Eye (tissue), 1 donor: Measurements from ENCODE around the gene DNAH2.

ENCODE experiments used
- DNase-seq: peaks from one replicate; pipeline ENCODE4 v3.0.0-alpha.2; 2015

The DNAH2 gene, protein sequence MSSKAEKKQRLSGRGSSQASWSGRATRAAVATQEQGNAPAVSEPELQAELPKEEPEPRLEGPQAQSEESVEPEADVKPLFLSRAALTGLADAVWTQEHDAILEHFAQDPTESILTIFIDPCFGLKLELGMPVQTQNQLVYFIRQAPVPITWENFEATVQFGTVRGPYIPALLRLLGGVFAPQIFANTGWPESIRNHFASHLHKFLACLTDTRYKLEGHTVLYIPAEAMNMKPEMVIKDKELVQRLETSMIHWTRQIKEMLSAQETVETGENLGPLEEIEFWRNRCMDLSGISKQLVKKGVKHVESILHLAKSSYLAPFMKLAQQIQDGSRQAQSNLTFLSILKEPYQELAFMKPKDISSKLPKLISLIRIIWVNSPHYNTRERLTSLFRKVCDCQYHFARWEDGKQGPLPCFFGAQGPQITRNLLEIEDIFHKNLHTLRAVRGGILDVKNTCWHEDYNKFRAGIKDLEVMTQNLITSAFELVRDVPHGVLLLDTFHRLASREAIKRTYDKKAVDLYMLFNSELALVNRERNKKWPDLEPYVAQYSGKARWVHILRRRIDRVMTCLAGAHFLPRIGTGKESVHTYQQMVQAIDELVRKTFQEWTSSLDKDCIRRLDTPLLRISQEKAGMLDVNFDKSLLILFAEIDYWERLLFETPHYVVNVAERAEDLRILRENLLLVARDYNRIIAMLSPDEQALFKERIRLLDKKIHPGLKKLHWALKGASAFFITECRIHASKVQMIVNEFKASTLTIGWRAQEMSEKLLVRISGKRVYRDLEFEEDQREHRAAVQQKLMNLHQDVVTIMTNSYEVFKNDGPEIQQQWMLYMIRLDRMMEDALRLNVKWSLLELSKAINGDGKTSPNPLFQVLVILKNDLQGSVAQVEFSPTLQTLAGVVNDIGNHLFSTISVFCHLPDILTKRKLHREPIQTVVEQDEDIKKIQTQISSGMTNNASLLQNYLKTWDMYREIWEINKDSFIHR (N-terminal part only)

DNA sequence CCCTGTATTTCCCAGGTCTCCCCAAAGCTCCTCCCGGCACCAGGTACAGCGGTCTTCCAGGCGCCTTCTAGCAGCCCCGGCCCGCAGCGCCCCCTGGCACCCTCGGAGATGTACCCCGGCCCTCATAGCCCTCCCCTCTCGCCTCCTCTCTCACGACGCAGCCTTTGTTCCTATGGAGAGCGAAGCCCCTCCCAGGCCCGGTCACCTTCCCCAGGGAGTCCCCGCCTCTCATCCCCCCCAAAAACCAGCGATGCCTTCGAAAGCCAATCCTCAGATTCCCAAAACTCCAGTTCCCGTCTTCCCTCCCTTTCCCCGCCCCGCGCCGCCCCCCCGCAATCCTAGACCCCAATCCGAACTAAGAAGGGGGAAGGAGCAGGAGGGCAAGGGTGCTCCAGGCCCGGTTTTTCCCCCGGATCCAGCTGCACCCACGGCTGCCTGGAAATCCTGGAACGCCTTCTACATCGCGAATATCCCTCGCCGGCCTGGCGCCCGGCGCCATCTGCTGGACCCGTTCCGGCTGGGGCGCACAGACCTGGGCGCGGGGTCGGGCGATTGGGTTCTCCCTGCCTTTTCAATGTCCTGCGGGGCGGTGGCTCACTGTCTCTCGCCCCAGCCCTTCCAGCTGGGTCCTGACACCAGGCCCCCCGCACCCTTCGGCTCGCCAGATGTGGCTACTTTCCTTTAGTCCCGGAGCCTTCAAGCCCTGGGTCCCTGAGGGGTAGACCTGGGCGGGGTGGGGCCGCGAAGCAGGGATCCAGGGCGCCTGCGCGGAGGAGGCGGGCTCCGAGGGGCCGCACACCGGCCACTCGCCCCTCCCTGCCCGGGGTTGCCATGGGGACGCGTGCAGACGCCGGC lies at the start of gene DNAH2:
TSS of gene DNAH2 (plus strand) at position 844 of the 855 bp plus-strand sequence. CDS start 1,991 bp downstream, outside the sequence.
- DNase-seq = peak; percentile 98

DNA sequence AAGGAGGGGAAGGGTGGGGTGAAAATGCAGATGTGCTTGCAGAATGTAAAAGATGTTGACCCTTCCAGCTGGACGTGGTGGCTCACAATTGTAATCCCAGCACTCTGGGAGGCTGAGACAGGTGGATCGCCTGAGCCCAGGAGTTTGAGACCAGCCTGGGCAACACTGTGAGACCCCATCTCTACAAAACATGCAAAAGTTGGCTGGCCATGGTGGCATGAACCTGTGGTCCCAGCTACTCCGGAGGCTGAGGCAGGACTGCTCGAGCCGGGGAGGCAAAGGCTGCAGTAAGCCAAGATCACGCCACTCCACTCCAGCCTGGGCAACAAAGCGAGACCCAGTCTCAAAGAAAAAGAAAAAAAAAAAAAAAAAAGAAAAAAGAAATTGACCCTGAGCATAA lies 49.1 kb upstream of the DNAH2 start:
- DNase-seq = no peak

DNA sequence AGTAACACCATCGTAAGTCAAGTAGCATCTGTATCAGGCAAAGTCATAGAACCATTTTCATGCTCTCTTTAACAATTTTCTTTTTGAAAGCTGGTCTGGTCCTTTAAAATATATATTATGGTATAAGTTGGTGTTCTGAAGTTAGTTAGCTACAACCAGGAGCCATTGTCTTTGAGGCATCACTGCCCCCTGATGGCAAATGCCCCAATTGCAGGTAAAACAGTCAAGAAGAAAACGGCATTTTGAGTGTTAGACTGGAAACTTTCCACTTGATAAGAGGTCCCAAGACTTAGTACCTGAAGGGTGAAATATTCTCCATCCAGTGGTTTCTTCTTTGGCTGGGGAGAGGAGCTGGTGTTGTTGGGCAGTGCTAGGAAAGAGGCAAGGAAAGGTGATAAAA lies 44.3 kb upstream of the DNAH2 start:
- peak; percentile 31 for DNase-seq

DNA sequence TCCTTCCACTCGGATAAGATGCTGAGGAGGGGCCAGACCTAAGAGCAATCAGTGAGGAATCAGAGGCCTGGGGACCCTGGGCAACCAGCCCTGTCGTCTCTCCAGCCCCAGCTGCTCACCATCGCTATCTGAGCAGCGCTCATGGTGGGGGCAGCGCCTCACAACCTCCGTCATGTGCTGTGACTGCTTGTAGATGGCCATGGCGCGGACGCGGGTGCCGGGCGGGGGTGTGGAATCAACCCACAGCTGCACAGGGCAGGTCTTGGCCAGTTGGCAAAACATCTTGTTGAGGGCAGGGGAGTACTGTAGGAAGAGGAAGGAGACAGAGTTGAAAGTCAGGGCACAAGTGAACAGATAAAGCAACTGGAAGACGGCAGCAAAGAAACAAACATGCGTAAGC lies 42.6 kb upstream of the DNAH2 start:
- no peak for DNase-seq

DNA sequence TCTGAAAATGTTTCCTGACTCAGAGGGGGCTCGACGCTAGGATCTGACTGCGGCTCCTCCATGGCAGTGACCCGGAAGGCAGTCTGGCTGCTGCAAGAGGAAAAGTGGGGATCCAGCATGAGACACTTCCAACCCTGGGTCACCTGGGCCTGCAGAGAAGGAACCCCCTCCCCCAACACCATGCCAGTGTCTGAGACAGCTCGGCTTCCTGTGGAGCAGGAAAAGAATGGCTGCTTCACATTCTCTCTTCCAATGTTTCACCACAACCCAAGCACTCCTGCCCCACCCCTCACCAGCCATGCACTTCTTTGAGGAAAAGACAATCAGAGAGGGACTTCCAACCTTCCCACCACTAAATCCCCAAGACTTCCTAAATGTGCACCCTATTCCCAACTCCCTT lies 41.0 kb upstream of the DNAH2 start:
- DNase-seq = no peak

DNA sequence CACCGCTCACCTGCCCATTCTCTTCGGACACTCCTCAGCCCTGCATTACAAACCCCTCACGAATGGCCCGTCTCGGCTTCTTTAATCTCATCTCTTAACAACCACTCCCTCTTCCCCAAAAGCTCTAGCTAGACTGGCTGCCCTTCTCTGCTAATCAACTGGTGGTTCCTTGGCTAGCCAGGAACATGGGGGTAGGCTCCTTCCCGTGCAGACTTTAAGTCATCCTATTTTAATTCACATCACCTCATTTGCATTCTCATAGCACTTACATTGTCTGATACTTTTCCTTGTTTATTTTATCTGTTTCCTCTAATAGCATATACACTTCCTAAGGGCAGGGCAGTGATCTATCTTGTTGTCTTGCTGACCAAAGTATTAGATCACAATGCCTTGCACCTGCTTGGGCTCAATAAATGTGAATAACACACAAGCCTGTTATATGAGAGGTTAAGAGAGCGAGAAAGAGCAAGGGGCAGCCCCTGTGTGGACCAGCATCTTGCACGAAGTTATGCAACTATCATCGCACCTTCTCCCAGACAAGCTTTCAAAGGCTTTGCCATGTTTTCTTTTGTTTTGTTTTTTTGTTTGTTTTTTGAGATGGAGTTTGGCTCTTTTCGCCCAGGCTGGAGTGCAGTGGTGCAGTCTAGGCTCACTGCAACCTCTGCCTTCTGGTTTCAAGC lies 40.0 kb upstream of the DNAH2 start:
- DNase-seq = no peak

DNA sequence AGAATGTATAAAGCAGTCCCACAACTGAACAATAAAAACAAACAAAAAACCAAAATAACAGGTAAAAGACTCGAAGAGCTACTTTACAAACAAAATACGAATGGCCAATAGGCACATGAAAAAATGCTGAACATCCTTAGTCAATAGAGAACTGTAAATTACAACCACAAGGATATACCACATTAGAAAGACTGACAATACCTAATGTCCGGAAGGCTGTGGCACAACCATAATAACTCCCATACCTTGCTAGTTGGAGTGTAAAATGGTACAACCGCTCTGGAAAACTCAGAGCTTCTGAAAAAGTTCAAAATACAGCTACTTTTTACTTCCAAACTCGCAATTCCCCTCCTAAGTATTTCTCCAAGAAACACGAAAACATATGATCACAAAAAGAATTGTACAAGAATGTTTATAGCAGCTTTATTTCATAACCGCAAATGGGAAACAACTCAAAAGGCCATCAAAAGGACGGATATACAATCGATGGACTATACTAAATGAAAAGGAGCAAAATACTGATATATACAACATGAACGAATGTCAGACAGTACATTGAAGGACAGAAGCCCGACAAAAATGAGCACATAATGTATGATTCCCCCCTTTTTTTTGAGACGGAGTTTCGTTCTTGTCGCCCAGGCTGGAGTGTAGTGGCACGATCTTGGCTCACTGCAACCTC lies 32.6 kb upstream of the DNAH2 start:
- peak; percentile 11 for DNase-seq

DNA sequence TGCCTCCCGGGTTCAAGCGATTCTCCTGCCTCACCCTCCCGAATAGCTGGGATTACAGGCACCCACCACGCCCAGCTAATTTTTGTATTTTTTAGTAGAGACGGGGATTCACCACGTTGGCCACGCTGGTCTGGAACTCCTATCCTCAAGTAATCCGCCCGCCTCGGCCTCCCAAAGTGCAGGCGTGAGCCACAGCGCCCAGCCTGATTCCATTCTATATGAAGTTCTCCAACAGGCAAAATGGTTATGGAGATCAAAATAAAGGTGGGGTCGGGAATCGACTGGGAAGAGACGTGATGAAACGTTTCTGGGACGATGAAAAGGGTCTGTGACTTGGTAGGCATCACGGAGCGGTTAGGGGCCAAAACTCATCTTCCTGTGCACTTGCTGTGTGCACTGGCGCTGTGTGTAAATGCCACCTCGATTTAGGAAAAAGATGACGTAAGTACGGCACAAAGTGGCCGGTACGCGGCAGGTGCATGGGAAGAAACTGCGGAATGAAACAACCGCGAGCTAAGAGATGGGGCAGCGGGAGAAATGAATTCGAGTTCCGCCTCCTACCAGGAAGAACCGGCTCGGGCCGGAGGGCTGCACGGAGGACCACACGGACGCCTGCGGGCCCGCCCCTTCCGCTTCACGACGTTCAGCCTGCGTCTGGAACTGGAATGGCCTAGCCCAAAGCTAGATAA lies 31.9 kb upstream of the DNAH2 start:
- DNase-seq = no peak

DNA sequence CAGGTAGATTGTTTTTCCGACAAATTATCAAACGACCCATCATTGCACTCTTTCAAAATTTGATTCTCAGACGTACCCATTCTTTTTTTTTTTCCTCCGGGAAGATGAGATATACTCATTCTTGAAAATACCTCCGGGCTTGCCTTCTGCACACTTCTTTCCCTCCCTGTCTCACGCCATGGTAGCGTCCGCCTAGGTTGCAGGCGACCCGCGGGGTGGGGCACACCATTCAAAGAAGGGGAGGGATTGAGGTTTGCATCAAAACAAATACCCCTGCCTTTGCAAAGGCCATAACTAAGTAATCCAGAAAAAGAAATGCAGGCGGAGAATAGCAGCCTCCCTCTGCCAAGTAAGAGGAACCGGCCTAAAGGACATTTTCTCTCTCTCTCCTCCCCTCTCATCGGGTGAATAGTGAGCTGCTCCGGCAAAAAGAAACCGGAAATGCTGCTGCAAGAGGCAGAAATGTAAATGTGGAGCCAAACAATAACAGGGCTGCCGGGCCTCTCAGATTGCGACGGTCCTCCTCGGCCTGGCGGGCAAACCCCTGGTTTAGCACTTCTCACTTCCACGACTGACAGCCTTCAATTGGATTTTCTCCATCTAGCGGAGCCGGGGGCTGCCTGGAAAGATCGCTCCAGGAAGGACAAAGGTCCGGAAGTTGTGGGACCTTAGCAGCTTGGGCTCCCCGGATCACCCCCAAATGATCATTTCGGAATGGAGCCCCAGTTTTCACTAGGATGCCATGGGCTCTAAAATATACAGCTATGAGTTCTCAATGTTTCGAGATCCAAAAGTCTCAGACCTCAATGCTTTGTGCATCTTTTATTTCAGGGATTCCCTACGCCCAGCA lies 31.1 kb upstream of the DNAH2 start:
- DNase-seq = peak; percentile 98

DNA sequence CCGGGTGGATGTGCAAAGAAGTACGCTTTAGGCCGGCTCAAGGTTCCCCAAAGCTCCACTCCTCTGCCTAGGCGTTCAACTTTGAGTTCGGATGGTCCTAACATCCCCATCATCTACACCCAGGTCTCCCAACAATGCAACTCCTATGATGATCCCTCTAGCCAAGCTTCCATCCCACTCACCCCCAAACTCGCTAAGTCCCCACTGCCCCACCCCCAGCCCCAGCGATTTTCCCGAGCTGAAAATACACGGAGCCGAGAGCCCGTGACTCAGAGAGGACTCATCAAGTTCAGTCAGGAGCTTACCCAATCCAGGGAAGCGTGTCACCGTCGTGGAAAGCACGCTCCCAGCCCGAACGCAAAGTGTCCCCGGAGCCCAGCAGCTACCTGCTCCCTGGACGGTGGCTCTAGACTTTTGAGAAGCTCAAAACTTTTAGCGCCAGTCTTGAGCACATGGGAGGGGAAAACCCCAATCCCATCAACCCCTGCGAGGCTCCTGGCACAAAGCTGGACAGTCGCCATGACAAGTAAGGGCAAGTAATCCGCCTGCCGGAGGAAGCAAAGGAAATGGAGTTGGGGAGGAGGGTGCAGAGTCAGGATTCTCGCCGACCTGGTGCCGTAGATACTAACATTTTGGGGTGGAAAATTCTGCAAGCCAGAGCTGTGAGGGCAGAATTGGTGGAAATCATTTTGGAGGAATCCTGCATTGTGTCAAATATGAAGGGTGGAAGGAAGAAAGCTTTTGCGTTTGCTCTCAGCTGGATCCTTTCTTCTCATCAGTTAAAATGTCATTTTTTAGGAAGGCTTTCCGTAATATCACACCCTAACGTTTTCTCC lies 30.3 kb upstream of the DNAH2 start, which contains the start of gene TP53:
TSS of gene TP53 (minus strand) at position 419 of the 836 bp plus-strand sequence. CDS start 10,896 bp downstream, outside the sequence.
- DNase-seq = peak; percentile 96

DNA sequence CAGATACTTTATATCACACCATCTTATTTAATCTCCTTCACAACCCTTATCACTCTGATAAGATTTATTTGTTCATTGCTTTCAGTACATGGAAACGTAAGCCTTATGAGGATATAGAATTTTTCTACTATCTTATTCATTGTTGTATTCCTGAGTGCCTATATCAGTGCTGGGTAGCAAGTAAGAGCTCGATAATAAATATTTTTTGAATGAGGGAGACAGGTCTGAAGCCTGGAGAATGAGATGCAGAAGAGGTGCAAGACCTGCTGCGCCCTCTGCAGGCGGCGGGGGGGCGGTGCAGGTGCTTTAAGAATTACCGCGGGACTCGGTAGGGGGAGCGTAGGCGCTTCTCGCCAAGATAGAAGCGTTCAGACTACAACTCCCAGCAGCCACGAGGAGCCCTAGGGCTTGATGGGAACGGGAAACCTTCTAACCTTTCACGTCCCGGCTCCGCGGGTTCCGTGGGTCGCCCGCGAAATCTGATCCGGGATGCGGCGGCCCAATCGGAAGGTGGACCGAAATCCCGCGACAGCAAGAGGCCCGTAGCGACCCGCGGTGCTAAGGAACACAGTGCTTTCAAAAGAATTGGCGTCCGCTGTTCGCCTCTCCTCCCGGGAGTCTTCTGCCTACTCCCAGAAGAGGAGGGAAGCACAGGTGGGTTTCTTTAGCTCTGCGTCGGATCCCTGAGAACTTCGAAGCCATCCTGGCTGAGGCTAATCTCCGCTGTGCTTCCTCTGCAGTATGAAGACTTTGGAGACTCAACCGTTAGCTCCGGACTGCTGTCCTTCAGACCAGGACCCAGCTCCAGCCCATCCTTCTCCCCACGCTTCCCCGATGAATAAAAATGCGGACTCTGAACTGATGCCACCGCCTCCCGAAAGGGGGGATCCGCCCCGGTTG lies 29.4 kb upstream of the DNAH2 start, which contains the start of gene WRAP53:
TSS of gene WRAP53 (plus strand) at position 570 of the 900 bp plus-strand sequence. CDS start at position 742, 172 bp downstream.
- peak; percentile 99 for DNase-seq

DNA sequence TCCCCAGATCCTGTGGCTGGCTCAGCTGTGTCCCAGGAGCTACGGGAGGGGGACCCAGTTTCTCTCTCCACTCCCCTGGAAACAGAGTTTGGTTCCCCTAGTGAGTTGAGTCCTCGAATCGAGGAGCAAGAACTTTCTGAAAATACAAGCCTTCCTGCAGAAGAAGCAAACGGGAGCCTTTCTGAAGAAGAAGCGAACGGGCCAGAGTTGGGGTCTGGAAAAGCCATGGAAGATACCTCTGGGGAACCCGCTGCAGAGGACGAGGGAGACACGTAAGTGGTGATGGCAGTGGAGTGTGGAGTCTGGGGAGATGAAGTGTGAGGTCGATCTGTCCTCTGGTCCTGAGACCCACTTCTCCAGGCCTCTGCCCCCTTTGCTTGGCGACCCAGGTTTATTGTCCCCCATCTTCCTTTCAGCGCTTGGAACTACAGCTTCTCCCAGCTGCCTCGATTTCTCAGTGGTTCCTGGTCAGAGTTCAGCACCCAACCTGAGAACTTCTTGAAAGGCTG lies 28.7 kb upstream of the DNAH2 start:
- DNase-seq = no peak

DNA sequence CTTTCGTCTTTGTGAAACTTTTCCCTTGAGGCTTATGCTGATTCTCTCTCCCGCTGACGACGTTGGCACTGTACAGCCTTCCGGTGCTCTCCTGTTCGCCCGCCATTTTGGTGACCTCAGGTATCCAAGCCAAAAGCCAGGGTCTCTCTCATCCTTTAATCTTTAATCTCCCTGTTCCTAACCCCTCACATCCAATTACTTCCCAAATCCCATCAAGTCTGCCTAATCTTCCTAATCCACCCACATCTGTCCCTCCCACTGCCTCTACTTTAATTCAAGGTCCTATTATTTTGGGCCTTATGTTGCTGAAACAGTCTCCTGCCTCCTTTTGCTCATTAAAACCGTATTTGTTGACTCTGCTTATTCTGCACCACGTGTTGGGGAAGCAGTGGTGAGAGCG lies 22.0 kb upstream of the DNAH2 start:
- no peak for DNase-seq

DNA sequence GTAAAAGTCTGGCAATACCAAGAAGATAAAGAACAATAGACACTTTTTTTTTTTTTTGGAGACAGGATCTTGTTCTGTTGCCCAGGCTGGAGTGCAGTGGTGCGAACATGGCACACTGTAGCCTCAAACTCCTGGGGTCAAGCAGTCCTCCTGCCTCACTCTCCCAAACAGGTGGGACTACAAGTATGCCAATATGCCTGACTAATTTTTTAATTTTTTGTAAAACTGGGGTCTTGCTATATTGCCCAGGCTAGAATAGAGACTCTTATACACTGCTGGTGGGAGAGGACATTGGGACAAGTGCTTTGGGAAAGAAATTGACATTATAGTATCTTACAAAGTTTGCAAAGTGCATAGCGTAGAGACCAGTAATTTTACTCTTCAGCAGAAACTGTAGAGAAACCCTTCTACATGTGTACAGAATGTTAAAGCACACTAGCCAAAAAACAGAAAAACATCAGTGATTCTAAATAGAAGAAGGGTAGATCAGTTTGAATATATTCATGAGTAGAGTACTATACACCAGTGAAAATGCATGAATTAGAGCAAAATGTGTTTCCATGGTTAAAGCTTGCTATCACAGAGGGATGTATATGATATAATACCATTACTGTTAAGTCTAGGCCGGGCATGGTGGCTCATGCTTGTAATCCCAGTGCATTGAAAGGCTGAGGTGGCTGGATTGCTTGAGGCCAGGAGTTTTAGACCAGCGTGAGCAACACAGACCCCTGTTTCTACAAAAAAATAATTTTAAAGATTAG lies 19.5 kb upstream of the DNAH2 start:
- no peak for DNase-seq

DNA sequence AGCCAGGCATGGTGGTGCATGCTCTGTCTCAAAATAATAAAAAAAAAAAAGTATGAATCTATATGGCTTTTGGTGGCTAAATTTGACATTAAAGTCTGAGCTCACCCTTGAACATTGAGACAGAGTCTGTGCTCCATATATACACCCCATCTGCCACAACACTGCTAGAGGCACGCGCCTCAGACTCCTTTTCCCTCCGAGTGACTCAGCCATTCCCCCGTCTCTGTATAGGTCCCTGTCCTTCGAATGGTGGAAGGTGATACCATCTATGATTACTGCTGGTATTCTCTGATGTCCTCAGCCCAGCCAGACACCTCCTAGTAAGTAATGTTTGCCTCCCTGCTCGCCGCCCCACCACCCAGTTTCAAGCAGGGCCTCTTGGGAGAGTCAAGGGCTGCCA lies 17.0 kb upstream of the DNAH2 start:
- no peak for DNase-seq

DNA sequence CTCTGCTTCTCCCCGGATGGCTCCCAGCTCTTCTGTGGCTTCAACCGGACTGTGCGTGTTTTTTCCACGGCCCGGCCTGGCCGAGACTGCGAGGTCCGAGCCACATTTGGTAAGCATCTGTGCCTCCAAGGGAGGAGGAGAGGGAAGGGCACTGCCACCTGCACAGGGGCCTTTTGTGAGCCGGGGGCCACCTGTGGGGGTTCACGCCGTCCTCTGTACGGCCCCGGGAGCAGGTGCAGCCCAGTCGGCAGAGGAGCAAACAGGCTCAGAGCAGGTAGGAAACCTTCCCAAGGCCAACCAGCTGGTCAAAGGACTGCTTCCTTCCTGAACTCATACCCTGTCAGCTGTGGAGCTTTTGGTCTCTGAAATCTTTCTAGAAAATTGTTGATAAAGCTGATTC lies 15.9 kb upstream of the DNAH2 start:
- DNase-seq = no peak

DNA sequence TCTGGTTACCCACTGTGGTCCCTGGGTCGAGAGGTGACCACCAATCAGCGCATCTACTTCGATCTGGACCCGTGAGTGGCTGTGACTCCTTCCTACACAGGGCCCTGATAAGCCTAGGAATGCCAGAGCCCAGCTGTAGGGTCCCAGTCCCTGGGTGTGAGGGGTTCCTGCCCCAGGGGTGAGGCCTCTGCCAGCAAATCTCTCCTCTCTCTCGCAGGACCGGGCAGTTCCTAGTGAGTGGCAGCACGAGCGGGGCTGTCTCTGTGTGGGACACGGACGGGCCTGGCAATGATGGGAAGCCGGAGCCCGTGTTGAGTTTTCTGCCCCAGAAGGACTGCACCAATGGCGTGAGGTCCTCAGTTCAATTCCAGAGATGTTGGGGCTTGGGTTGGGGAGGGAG lies 14.8 kb upstream of the DNAH2 start:
- DNase-seq = no peak
